Measurements from ENCODE around the gene GLE1.
A peak's percentile ranks its signal among the peaks of the same experiment; 100 is the strongest.
"Not testable (repeated sequence)": the region's sequence is repeated elsewhere in the genome, so short reads cannot be mapped to it uniquely, and the experiment has no call there.

Gene GLE1

DNA sequence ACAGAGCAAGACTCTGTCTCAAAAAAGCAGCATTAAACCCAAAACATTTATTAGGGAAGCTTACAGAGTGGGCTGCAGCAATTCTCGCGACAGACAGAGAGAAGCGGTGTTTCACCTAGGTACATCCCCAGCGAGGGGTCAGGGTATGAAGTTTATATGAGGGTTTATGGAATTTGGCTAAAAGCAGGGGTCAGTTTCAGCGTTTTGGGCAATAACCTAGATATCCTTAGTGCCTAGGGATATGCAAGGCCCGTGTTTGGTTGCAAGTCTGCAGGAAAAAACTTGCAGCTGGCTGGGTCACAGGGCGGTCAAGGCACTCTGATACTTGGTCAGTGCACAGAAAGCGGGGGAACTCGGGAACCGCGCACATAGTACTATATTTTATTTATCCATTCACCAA, 649 bp upstream of the GLE1 start:
- DNase-seq = no peak
- CTCF ChIA-PET = no interaction called here
- Histone ChIP-seq H3K9me3 (ENCODE audit: control extremely low read depth in 1 of 5, control insufficient read depth in 4 of 5, insufficient read depth in 2 of 5, low read depth in 1 of 5, low read length in 4 of 5) (no peaks in the 10 kb centered on the region), H3K27ac (ENCODE audit: insufficient read depth in 1 of 2, low read depth in 1 of 2, low read length in 2 of 2, poor library complexity in 1 of 2, severe bottlenecking in 2 of 2) (peak overlapping the region in 1 of 2 experiments; percentile 34), H3K4me3 (ENCODE audit: control insufficient read depth in 1 of 7, extremely low read depth in 1 of 7, insufficient read depth in 4 of 7, low read depth in 2 of 7, low read length in 6 of 7) (peak overlapping the region in 6 of 7 experiments; percentile 80 to 98 (median 98)), H3K27me3 (replicated peaks in 2 of 5; ENCODE audit: control insufficient read depth in 4 of 5, insufficient read depth in 5 of 5, low read length in 4 of 5) (no peaks in the 10 kb centered on the region), H3K4me1 (ENCODE audit: control extremely low read depth in 1 of 4, control insufficient read depth in 4 of 4, insufficient read depth in 4 of 4, low read length in 3 of 4) (peaks cover 12 to 21% (median 16%) of the 10 kb centered on the region in 4 experiments), H3K36me3 (ENCODE audit: control insufficient read depth in 4 of 4, insufficient read depth in 4 of 4, low read length in 3 of 4) (peaks cover 3 to 34% (median 18%) of the 10 kb centered on the region in 4 experiments)
- WGBS (ENCODE audit: insufficient coverage) = 47% methylated on average over 7 of the region's 11 CpGs
- POLR2A ChIA-PET = interaction anchor here (1.6 kb wide), 1 partner anchor 9 kb away, joined by 5 read pairs; no protein-coding TSS in a partner anchor

- 33% methylated on average over 3 of the region's 6 CpGs for WGBS (ENCODE audit: insufficient coverage)
- peak overlapping the region in 1 of 2 experiments; percentile 93 for H3K27ac ChIP-seq (ENCODE audit: insufficient read depth in 1 of 2, low read depth in 1 of 2, low read length in 2 of 2, poor library complexity in 1 of 2, severe bottlenecking in 2 of 2)
- H3K9me3 ChIP-seq (ENCODE audit: control extremely low read depth in 1 of 5, control insufficient read depth in 4 of 5, insufficient read depth in 2 of 5, low read depth in 1 of 5, low read length in 4 of 5) = no peaks in the 10 kb centered on the region
- peaks cover 2 to 34% (median 17%) of the 10 kb centered on the region in 4 experiments for H3K36me3 ChIP-seq (ENCODE audit: control insufficient read depth in 4 of 4, insufficient read depth in 4 of 4, low read length in 3 of 4)
- POLR2A ChIA-PET = interaction anchor here (1.2 to 1.6 kb wide), 2 partner anchors 11 to 46 kb away, joined by 4 to 5 read pairs; partner anchors contain the start of gene SPTAN1
- CTCF ChIA-PET = interaction anchor here (1.2 to 1.6 kb wide), 5 partner anchors 11 to 85 kb away, joined by 3 to 7 read pairs (median 3); partner anchors contain the start of gene SPTAN1
- DNase-seq = no peak
- H3K4me1 ChIP-seq (ENCODE audit: control extremely low read depth in 1 of 4, control insufficient read depth in 4 of 4, insufficient read depth in 4 of 4, low read length in 3 of 4) = peaks cover 12 to 21% (median 16%) of the 10 kb centered on the region in 4 experiments
- no peaks in the 10 kb centered on the region for H3K27me3 ChIP-seq (replicated peaks in 2 of 5; ENCODE audit: control insufficient read depth in 4 of 5, insufficient read depth in 5 of 5, low read length in 4 of 5)
- H3K4me3 ChIP-seq (ENCODE audit: control insufficient read depth in 1 of 7, extremely low read depth in 1 of 7, insufficient read depth in 4 of 7, low read depth in 2 of 7, low read length in 6 of 7) = peak overlapping the region; percentile 77 to 98 (median 97)
Observed at GRCh38 chr9:128505414-128505765, 871 bp downstream of the GLE1 start.

DNA sequence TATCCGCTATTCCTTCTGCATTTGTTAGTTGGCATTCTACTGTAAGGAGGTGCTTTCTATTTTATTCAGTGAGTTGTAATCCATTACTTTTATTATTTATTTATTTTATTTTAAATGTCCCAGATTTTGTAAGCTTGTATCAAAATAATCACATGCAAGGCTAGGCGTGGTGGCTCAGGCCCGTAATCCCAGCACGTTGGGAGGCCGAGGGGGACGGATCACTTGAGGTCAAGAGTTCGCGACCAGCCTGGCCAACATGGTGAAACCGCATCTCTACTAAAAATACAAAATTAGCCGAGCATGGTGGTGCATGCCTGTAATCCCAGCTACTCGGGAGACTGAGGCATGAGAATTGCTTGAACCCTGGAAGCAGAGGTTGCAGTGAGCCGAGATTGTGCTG, 1.4 kb downstream of the GLE1 start:
- H3K9me3 ChIP-seq (ENCODE audit: control extremely low read depth in 1 of 5, control insufficient read depth in 4 of 5, insufficient read depth in 2 of 5, low read depth in 1 of 5, low read length in 4 of 5); DNase-seq; H3K27me3 ChIP-seq (replicated peaks in 2 of 5; ENCODE audit: control insufficient read depth in 4 of 5, insufficient read depth in 5 of 5, low read length in 4 of 5); POLR2A ChIA-PET: not testable (repeated sequence)
- WGBS (ENCODE audit: insufficient coverage) = 97% methylated on average over 9 of the region's 12 CpGs
- peaks cover 12 to 21% (median 16%) of the 10 kb centered on the region in 4 experiments for H3K4me1 ChIP-seq (ENCODE audit: control extremely low read depth in 1 of 4, control insufficient read depth in 4 of 4, insufficient read depth in 4 of 4, low read length in 3 of 4)
- H3K4me3 ChIP-seq (ENCODE audit: control insufficient read depth in 1 of 7, extremely low read depth in 1 of 7, insufficient read depth in 4 of 7, low read depth in 2 of 7, low read length in 6 of 7) = peak overlapping the region in 2 of 7 experiments; percentile 94 to 98
- peak overlapping the region in 1 of 2 experiments; percentile 93 for H3K27ac ChIP-seq (ENCODE audit: insufficient read depth in 1 of 2, low read depth in 1 of 2, low read length in 2 of 2, poor library complexity in 1 of 2, severe bottlenecking in 2 of 2)
- CTCF ChIA-PET = interaction anchor here (0.6 to 1.6 kb wide), 6 partner anchors 12 to 86 kb away, joined by 3 to 7 read pairs (median 3); partner anchors contain the start of gene SPTAN1
- H3K36me3 ChIP-seq (ENCODE audit: control insufficient read depth in 4 of 4, insufficient read depth in 4 of 4, low read length in 3 of 4) = peaks cover 2 to 30% (median 15%) of the 10 kb centered on the region in 4 experiments

DNA sequence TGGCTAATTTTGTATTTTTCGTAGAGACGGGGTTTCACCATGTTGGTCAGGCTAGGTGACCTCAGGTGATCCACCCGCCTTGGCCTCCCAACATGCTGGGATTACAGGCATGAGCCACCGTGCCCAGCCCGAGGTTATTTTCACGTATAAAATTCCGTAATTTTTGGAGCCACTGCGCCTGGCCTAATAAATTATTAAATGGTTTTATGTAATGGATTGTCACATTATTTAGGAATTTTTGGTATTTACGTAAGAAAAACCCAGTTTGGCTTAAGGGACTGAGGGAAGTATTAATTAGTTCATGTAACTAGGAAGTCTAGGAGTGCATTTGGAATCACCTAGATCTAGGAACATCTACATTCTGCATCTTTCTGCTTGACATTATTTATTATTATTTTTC, 8.3 kb downstream of the GLE1 start:
- ChIA-PET POLR2A (no interaction called here), CTCF (no interaction called here)
- no peaks in the 10 kb centered on the region for H3K9me3 ChIP-seq (ENCODE audit: control extremely low read depth in 1 of 5, control insufficient read depth in 4 of 5, insufficient read depth in 2 of 5, low read depth in 1 of 5, low read length in 4 of 5)
- no peak overlapping the region for H3K4me3 ChIP-seq (ENCODE audit: control insufficient read depth in 1 of 7, extremely low read depth in 1 of 7, insufficient read depth in 4 of 7, low read depth in 2 of 7, low read length in 6 of 7)
- H3K4me1 ChIP-seq (ENCODE audit: control extremely low read depth in 1 of 4, control insufficient read depth in 4 of 4, insufficient read depth in 4 of 4, low read length in 3 of 4) = peaks cover 0 to 9% (median 7%) of the 10 kb centered on the region in 4 experiments
- WGBS (ENCODE audit: insufficient coverage) = 97% methylated on average over 9 of the region's 9 CpGs
- no peaks in the 10 kb centered on the region for H3K27me3 ChIP-seq (replicated peaks in 2 of 5; ENCODE audit: control insufficient read depth in 4 of 5, insufficient read depth in 5 of 5, low read length in 4 of 5)
- H3K36me3 ChIP-seq (ENCODE audit: control insufficient read depth in 4 of 4, insufficient read depth in 4 of 4, low read length in 3 of 4) = peaks cover 4 to 63% (median 32%) of the 10 kb centered on the region in 4 experiments
- no peak overlapping the region for H3K27ac ChIP-seq (ENCODE audit: insufficient read depth in 1 of 2, low read depth in 1 of 2, low read length in 2 of 2, poor library complexity in 1 of 2, severe bottlenecking in 2 of 2)
- no peak for DNase-seq

GRCh38 chr9:128521956-128522355, 17.4 kb downstream of the GLE1 start:
- Histone ChIP-seq H3K36me3 (ENCODE audit: control insufficient read depth in 4 of 4, insufficient read depth in 4 of 4, low read length in 3 of 4) (peaks cover 10 to 83% (median 51%) of the 10 kb centered on the region in 4 experiments), H3K9me3 (ENCODE audit: control extremely low read depth in 1 of 5, control insufficient read depth in 4 of 5, insufficient read depth in 2 of 5, low read depth in 1 of 5, low read length in 4 of 5) (no peaks in the 10 kb centered on the region), H3K4me1 (ENCODE audit: control extremely low read depth in 1 of 4, control insufficient read depth in 4 of 4, insufficient read depth in 4 of 4, low read length in 3 of 4) (no peaks in the 10 kb centered on the region), H3K4me3 (ENCODE audit: control insufficient read depth in 1 of 7, extremely low read depth in 1 of 7, insufficient read depth in 4 of 7, low read depth in 2 of 7, low read length in 6 of 7) (no peak overlapping the region), H3K27me3 (replicated peaks in 2 of 5; ENCODE audit: control insufficient read depth in 4 of 5, insufficient read depth in 5 of 5, low read length in 4 of 5) (no peaks in the 10 kb centered on the region), H3K27ac (ENCODE audit: insufficient read depth in 1 of 2, low read depth in 1 of 2, low read length in 2 of 2, poor library complexity in 1 of 2, severe bottlenecking in 2 of 2) (no peak overlapping the region)
- no peak for DNase-seq
- WGBS (ENCODE audit: insufficient coverage) = 93% methylated on average over 6 of the region's 6 CpGs
- CTCF ChIA-PET = interaction anchor here (1.3 kb wide), 1 partner anchor 340 kb away, joined by 3 read pairs; no protein-coding TSS in a partner anchor
- POLR2A ChIA-PET = interaction anchor here (0.6 kb wide), 1 partner anchor 117 kb away, joined by 3 read pairs; no protein-coding TSS in a partner anchor

- POLR2A ChIA-PET = interaction anchor here (0.5 kb wide), 1 partner anchor 13 kb away, joined by 3 read pairs; no protein-coding TSS in a partner anchor
- Histone ChIP-seq H3K27me3 (replicated peaks in 2 of 5; ENCODE audit: control insufficient read depth in 4 of 5, insufficient read depth in 5 of 5, low read length in 4 of 5) (no peaks in the 10 kb centered on the region), H3K27ac (ENCODE audit: insufficient read depth in 1 of 2, low read depth in 1 of 2, low read length in 2 of 2, poor library complexity in 1 of 2, severe bottlenecking in 2 of 2) (no peak overlapping the region)
Observed at GRCh38 chr9:128523199-128523925, 18.8 kb downstream of the GLE1 start.

DNA sequence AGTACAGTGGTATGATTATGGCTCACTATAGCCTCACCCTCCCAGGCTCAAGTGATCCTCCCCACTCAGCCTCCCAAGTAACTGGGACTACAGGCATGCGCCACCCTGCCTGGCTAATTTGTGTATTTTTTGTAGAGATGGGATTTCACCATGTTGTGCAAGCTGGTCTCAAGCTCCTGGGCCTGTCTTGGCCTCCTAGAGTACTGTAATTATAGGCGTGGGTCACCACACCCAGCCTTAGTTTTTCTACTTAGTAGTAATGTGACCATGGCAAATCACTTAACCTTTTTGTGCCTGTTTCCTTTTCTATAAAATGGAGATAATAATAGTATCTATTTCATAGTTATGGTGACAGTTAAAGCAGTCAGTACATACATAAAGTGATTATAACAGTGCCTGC, 22.2 kb downstream of the GLE1 start:
- no peaks in the 10 kb centered on the region for H3K9me3 ChIP-seq (ENCODE audit: control extremely low read depth in 1 of 5, control insufficient read depth in 4 of 5, insufficient read depth in 2 of 5, low read depth in 1 of 5, low read length in 4 of 5)
- ChIA-PET CTCF (no interaction called here), POLR2A (no interaction called here)
- peaks cover 17 to 74% (median 52%) of the 10 kb centered on the region in 4 experiments for H3K36me3 ChIP-seq (ENCODE audit: control insufficient read depth in 4 of 4, insufficient read depth in 4 of 4, low read length in 3 of 4)
- no peak for DNase-seq
- no peak overlapping the region for H3K4me3 ChIP-seq (ENCODE audit: control insufficient read depth in 1 of 7, extremely low read depth in 1 of 7, insufficient read depth in 4 of 7, low read depth in 2 of 7, low read length in 6 of 7)
- WGBS (ENCODE audit: insufficient coverage) = no CpG with 5 or more reads among the region's 2 CpGs
- H3K4me1 ChIP-seq (ENCODE audit: control extremely low read depth in 1 of 4, control insufficient read depth in 4 of 4, insufficient read depth in 4 of 4, low read length in 3 of 4) = no peaks in the 10 kb centered on the region
- H3K27ac ChIP-seq (ENCODE audit: insufficient read depth in 1 of 2, low read depth in 1 of 2, low read length in 2 of 2, poor library complexity in 1 of 2, severe bottlenecking in 2 of 2) = no peak overlapping the region
- H3K27me3 ChIP-seq (replicated peaks in 2 of 5; ENCODE audit: control insufficient read depth in 4 of 5, insufficient read depth in 5 of 5, low read length in 4 of 5) = no peaks in the 10 kb centered on the region

More at GRCh38 chr9:128523199-128523925, 18.8 kb downstream of the GLE1 start:
- WGBS (ENCODE audit: insufficient coverage) = 93% methylated on average over 13 of the region's 13 CpGs
- Histone ChIP-seq H3K4me3 (ENCODE audit: control insufficient read depth in 1 of 7, extremely low read depth in 1 of 7, insufficient read depth in 4 of 7, low read depth in 2 of 7, low read length in 6 of 7) (no peak overlapping the region), H3K4me1 (ENCODE audit: control extremely low read depth in 1 of 4, control insufficient read depth in 4 of 4, insufficient read depth in 4 of 4, low read length in 3 of 4) (no peaks in the 10 kb centered on the region), H3K9me3 (ENCODE audit: control extremely low read depth in 1 of 5, control insufficient read depth in 4 of 5, insufficient read depth in 2 of 5, low read depth in 1 of 5, low read length in 4 of 5) (no peaks in the 10 kb centered on the region), H3K36me3 (ENCODE audit: control insufficient read depth in 4 of 4, insufficient read depth in 4 of 4, low read length in 3 of 4) (peaks cover 15 to 76% (median 49%) of the 10 kb centered on the region in 4 experiments)
- no peak for DNase-seq
- CTCF ChIA-PET = no interaction called here
